Gastrocnemius medialis (tissue), 4 donors: ENCODE results near the gene RAB26.

Experiments used
- POLR2A ChIP-seq, 2 donors: fragments of 450-650 bp; IDR thresholded peaks; one replicate each; pipeline ENCODE4 v1.6.1; 2017; ENCODE audit warnings: antibody characterized with exemption in 2 of 2, mild to moderate bottlenecking in 2 of 2, moderate library complexity in 2 of 2
- TF ChIP-seq, protein P1 (sequence below), 5 experiments: fragments of 450-650 bp in 3 of 5; fragments of 200-600 bp in 2 of 5; sonication (generic) in 2 of 5; IDR thresholded peaks in 4 of 5; conservative IDR thresholded peaks in 1 of 5; 1 replicate in 4 of 5; 2 replicates in 1 of 5; pipeline ENCODE4 v1.5.1; 2016 to 2019; ENCODE audit warnings: antibody characterized with exemption in 5 of 5, mild to moderate bottlenecking in 3 of 5, moderate library complexity in 3 of 5

DNA sequence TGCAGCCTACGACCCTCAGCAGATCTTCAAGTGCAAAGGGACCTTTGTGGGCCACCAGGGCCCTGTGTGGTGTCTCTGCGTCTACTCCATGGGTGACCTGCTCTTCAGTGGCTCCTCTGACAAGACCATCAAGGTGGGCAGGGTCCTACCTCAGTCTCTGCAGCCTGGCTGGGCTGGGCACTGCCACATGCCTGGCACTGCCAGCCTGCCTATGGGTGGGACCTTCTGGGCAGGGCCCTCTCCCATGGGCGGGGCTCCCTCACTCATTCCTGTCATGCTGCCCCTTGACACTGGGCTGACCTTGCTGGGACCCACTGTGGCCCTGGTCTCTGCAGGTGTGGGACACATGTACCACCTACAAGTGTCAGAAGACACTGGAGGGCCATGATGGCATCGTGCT is 25.5 kb downstream of the RAB26 start:
- TF ChIP-seq, protein P1, sequence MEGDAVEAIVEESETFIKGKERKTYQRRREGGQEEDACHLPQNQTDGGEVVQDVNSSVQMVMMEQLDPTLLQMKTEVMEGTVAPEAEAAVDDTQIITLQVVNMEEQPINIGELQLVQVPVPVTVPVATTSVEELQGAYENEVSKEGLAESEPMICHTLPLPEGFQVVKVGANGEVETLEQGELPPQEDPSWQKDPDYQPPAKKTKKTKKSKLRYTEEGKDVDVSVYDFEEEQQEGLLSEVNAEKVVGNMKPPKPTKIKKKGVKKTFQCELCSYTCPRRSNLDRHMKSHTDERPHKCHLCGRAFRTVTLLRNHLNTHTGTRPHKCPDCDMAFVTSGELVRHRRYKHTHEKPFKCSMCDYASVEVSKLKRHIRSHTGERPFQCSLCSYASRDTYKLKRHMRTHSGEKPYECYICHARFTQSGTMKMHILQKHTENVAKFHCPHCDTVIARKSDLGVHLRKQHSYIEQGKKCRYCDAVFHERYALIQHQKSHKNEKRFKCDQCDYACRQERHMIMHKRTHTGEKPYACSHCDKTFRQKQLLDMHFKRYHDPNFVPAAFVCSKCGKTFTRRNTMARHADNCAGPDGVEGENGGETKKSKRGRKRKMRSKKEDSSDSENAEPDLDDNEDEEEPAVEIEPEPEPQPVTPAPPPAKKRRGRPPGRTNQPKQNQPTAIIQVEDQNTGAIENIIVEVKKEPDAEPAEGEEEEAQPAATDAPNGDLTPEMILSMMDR (IDR thresholded peaks at IDR 0.05 in 4 of 5, conservative IDR thresholded peaks at IDR 0.05 in 1 of 5) = no peak
- TF ChIP-seq POLR2A (IDR thresholded peaks at IDR 0.05) = no peak
